H1 (cell line): Measurements from ENCODE around the gene NTNG2. TPM values are rescaled to one million over a fixed set of nuclear protein-coding genes. Genes with fewer than 3 reads are reported as not detected.

ENCODE experiments used
- CEBPB ChIP-seq: IDR thresholded peaks from 2 replicates; pipeline ENCODE4 v1.6.1; 2012; ENCODE audit warnings: low read depth, low read length
- NRF1 ChIP-seq: IDR thresholded peaks from 2 replicates; pipeline ENCODE4 v1.6.1; 2011; ENCODE audit warnings: mild to moderate bottlenecking, low read depth, low read length, improper control_type of control experiment
- RNF2 ChIP-seq: fragments of 200-900, 300-1000 bp; sonication (generic); IDR thresholded peaks from 2 replicates; pipeline ENCODE4 v1.7.1; 2016; ENCODE audit warnings: borderline replicate concordance, low read depth, mild to moderate bottlenecking, antibody characterized with exemption, low read length; ENCODE audit not compliant: poor library complexity, severe bottlenecking; ENCODE audit errors: missing control alignments
- TCF12 ChIP-seq: IDR thresholded peaks from 2 replicates; pipeline ENCODE4 v1.6.1; 2011; ENCODE audit warnings: low read depth, mild to moderate bottlenecking, low read length
- polyA plus RNA-seq, 7 experiments: library from polyadenylated mRNA; depleted of rRNA in 3 of 7; stranded (reverse) in 5 of 7; unstranded in 2 of 7; fragments of >200 nt in 5 of 7; fragments of 200-250 nt in 2 of 7; gene quantifications; 1 replicate in 5 of 7; 2 replicates in 1 of 7; 4 replicates in 1 of 7; pipeline versions ENCODE4 v1.2.1 to v1.2.3, GENCODE V29; 2011 to 2013; ENCODE audit warnings: missing spikeins in 2 of 7, mixed read lengths in 2 of 7
- total RNA-seq: library from RNA; stranded (reverse); fragmentation: NEBNext Ultra II Directional; extraction: Animal tissue kit (Norgen Biotek cat#: 25700); gene quantifications from 2 replicates; pipeline ENCODE4 v1.2.1, GENCODE V29; 2021
- TF ChIP-seq, protein P1 (sequence below): fragments of 300-600 bp; sonication (generic); IDR thresholded peaks from 2 replicates; pipeline ENCODE4 v1.7.1; 2012; ENCODE audit warnings: low read length, moderate library complexity, mild to moderate bottlenecking, inconsistent platforms; ENCODE audit not compliant: insufficient replicate concordance

Gene NTNG2
- total and polyA plus RNA-seq, 2 of the 8 experiments (the other 6 are each of a cell fraction or from before 2014, with no cell fraction given), result 1.4 to 1.5 TPM

DNA sequence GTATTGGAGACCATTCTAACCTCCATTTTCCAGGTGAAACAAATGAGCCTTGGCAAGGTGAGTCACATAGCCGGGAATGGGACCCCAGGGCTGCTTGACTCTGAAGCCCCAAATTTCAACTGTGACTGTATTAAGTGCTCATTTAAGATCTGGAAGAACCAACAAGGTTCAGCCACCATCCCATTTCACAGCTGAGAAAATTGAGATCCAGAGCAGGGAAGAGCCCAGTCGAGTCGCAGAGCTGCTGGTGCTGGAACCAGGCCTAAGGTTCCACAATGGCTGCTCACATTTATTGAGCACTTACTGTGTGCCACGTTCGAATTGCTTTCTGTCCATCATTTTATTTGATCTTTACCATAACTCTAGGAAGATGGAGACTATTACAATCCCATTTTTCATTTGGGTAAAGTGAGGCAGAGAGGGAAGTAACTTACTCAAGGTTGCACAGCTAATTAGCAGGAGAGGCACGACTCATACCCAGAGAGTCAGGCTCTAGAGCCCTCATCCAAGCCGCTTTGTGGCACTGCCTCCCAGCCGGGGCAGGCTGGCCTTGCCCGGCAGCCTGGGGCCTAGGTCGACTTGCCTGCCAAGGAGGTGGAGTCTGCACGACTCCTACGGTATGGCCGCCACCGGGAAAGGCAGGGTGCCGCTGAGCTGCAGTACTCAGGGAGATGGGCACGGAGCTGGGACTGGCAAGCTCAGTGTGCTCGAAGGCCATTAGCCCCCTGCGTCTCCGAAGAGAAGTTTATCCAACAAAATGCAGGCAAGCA is 4.3 kb upstream of the NTNG2 start (continued):
- TF ChIP-seq, protein P1, sequence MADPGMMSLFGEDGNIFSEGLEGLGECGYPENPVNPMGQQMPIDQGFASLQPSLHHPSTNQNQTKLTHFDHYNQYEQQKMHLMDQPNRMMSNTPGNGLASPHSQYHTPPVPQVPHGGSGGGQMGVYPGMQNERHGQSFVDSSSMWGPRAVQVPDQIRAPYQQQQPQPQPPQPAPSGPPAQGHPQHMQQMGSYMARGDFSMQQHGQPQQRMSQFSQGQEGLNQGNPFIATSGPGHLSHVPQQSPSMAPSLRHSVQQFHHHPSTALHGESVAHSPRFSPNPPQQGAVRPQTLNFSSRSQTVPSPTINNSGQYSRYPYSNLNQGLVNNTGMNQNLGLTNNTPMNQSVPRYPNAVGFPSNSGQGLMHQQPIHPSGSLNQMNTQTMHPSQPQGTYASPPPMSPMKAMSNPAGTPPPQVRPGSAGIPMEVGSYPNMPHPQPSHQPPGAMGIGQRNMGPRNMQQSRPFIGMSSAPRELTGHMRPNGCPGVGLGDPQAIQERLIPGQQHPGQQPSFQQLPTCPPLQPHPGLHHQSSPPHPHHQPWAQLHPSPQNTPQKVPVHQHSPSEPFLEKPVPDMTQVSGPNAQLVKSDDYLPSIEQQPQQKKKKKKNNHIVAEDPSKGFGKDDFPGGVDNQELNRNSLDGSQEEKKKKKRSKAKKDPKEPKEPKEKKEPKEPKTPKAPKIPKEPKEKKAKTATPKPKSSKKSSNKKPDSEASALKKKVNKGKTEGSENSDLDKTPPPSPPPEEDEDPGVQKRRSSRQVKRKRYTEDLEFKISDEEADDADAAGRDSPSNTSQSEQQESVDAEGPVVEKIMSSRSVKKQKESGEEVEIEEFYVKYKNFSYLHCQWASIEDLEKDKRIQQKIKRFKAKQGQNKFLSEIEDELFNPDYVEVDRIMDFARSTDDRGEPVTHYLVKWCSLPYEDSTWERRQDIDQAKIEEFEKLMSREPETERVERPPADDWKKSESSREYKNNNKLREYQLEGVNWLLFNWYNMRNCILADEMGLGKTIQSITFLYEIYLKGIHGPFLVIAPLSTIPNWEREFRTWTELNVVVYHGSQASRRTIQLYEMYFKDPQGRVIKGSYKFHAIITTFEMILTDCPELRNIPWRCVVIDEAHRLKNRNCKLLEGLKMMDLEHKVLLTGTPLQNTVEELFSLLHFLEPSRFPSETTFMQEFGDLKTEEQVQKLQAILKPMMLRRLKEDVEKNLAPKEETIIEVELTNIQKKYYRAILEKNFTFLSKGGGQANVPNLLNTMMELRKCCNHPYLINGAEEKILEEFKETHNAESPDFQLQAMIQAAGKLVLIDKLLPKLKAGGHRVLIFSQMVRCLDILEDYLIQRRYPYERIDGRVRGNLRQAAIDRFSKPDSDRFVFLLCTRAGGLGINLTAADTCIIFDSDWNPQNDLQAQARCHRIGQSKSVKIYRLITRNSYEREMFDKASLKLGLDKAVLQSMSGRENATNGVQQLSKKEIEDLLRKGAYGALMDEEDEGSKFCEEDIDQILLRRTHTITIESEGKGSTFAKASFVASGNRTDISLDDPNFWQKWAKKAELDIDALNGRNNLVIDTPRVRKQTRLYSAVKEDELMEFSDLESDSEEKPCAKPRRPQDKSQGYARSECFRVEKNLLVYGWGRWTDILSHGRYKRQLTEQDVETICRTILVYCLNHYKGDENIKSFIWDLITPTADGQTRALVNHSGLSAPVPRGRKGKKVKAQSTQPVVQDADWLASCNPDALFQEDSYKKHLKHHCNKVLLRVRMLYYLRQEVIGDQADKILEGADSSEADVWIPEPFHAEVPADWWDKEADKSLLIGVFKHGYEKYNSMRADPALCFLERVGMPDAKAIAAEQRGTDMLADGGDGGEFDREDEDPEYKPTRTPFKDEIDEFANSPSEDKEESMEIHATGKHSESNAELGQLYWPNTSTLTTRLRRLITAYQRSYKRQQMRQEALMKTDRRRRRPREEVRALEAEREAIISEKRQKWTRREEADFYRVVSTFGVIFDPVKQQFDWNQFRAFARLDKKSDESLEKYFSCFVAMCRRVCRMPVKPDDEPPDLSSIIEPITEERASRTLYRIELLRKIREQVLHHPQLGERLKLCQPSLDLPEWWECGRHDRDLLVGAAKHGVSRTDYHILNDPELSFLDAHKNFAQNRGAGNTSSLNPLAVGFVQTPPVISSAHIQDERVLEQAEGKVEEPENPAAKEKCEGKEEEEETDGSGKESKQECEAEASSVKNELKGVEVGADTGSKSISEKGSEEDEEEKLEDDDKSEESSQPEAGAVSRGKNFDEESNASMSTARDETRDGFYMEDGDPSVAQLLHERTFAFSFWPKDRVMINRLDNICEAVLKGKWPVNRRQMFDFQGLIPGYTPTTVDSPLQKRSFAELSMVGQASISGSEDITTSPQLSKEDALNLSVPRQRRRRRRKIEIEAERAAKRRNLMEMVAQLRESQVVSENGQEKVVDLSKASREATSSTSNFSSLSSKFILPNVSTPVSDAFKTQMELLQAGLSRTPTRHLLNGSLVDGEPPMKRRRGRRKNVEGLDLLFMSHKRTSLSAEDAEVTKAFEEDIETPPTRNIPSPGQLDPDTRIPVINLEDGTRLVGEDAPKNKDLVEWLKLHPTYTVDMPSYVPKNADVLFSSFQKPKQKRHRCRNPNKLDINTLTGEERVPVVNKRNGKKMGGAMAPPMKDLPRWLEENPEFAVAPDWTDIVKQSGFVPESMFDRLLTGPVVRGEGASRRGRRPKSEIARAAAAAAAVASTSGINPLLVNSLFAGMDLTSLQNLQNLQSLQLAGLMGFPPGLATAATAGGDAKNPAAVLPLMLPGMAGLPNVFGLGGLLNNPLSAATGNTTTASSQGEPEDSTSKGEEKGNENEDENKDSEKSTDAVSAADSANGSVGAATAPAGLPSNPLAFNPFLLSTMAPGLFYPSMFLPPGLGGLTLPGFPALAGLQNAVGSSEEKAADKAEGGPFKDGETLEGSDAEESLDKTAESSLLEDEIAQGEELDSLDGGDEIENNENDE, result no peak
- TF ChIP-seq NRF1 (no peak), RNF2 (no peak), TCF12 (no peak), CEBPB (no peak)
